Measurements from ENCODE around the gene ILK. TPM values are rescaled to one million over a fixed set of nuclear protein-coding genes. Genes with fewer than 3 reads are reported as not detected.

The ILK gene
- 110 and 148 TPM in 2 replicates for total RNA-seq

DNA sequence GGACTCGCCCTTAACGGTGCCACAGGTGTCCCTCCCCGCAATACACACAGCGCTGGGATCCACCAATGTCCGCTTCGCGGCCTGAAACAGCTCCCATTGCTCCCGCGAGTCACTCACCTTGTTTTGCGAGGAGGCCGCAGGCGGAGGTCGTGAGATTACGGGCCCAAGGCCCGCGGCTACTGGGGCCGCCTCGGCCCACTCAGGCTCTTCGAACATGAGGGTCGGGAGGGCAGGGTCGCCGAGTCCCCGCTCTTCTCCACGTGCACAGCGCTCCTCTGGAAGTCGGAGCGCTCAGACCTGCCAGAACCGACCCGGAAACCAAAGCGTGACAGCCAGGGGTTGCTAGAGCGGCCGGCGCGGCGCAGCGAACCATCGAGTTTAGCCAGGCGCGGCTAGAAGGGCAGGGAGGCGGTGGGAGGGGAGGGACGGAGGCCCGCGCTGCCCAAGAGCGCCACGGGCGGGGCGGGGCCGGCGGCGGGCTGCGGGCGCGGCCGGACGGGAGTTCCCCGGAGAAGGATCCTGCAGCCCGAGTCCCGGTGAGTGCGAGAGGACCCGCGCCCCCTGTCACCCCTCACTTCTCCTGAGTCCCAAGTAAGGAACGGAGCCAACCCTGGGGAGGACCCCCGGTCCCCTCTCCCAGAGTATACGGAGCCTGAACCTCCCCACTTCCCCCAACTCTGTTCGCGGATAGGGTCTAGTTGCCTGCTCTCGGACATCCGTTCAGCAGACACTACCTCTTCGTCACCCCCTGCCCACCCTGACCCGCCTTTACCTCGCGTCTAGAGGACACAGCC, at the start of gene ILK, which contains the start of gene RRP8:
ILK (plus strand) TSS at position 488 of the 794 bp plus-strand sequence. CDS start 498 bp downstream, outside the sequence.
RRP8 (minus strand) TSS at position 330 of the 794 bp plus-strand sequence; CDS start at position 216, 114 bp downstream.

DNA sequence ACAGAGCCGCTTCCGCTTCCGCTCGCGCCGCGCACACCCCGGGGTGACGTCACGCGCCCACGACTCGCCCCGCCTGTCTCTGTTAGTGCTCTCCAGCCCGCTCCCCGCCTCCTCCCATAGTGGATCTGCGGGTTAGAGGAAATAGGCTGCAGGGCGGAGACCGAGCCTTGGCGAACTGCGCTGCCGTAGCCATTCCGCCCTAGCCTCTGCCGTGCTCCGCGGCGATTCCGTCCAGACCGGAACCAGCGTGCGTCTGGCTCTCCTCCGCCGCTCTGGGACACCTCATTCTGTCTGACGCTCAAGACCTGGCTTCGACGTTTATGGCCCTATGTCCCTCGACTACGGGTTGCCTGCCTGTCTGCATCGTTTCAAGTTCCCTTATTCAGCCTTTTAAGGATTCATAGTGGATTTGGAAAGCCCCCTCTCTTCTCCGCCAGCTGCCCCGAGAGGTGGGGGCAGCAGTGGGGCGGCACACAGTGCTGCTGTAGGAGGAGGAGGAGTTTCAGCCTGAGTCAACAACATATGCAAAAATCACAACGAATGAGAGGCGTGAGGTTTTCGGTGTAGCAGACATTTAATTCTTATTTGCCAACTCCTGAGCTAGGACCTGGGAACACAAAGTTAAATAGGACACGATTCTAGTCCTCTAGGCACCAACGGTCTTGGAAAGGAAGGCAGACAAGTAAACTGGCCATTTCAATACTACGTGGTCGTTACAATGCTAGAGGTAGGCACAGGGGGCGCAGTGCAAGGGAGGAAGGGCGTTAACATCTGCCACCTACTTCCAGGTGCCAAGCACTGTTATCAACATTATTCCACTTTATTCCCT, 8.9 kb downstream of the ILK start, which contains the start of gene TAF10:
TAF10 (minus strand) TSS at position 4 of the 829 bp plus-strand sequence. CDS start 27 bp downstream, outside the sequence.

DNA sequence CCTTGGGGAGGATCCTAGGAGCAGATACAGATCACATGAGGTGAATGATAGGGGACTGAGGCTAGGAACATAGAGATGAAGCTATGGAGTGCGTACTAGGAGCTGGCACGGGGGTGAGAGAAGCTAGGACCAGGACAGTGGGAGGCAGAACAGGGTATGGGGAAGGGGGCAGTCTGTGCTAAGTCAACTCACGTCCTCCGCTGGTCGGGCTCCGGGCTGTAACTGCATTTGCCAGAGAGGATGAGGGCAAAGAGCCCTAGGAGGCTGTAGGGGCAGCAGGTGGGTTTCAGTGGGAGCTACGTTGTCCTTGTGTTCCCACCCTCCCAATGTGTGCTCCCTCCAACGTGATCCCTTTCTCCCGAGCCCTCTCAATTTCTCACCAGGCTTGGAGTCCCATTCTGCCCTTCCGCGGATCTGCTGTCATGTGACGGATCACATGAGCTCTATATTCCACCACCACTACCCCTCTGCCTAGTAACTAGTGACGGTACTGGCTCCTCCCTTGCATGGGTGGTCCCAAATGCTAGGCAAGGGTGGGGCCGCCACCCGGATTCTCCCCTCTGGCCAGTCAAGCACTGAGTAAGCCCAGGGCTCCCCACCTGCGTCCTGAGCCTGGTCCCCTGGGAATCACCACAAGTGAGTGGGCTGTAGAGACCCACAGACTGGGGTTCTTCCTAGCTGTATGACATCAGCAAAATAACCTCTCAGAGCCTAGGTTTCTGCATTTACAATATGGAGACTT, 15.6 kb downstream of the ILK start, which contains the start of gene TPP1:
TPP1 (minus strand) TSS at position 419 of the 742 bp plus-strand sequence; CDS start at position 397, 22 bp downstream.

DNA sequence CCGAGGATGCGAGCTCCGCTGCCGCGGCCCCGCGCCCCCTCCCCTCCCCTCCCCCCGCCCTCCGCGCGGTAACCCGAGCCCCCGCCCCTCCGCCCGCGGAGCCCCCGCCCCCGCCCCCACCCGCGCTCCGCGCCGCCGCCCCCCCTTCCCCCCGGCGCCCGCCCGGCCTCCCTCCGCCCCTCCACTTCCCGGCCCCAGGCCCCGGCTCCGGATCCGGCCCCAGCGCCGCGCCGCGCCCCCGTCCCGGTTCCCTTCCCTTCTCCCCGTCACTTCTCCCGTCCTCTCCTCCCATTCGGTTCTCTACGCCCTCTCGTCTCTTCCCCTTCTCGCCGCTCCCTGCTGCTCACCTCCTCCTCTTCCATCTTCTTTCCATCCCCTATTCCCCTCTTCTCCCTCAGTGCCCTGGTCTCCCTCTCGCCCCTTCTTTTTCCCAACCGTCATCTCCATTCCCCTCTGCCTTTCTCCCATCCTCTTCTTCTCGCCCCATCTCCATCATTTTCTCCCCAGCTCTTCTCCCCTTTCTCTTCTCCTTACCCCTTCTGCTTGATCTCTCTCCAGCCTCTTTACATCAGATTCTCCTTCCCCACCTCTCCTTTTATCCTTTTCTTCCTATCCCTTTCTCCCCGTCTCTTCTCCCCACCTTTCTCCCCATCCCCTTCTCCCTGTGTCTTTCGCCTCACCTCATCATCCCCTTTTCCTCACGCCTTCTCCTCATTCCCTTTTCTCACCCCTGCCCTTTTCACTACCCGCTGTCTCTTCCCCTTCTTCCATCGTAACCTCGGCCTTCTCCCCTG, 52.4 kb downstream of the ILK start, which contains the start of gene DCHS1:
DCHS1 (minus strand) TSS at position 20 of the 794 bp plus-strand sequence. CDS start 14,196 bp downstream, outside the sequence.

Other genes starting within 250 kb of the ILK start
- gene SMPD1, start 213.3 kb upstream of the ILK start, total RNA-seq = 28.3 and 31.7 TPM in 2 replicates
- gene APBB1, start 184.7 kb upstream of the ILK start, total RNA-seq = 27.6 and 29.9 TPM in 2 replicates
- gene HPX, start 162.8 kb upstream of the ILK start, total RNA-seq = 0.37 and 0.98 TPM in 2 replicates
- gene TRIM3, start 129.8 kb upstream of the ILK start, total RNA-seq = 16.9 and 26.0 TPM in 2 replicates
- 44.4 and 51.1 TPM in 2 replicates for gene ARFIP2, start 122.4 kb upstream of the ILK start, total RNA-seq
- 36.7 and 37.3 TPM in 2 replicates for gene TIMM10B, start 122.3 kb upstream of the ILK start, total RNA-seq
- gene DNHD1, start 106.5 kb upstream of the ILK start, total RNA-seq = 9.4 and 11.4 TPM in 2 replicates
- 9.2 and 13.5 TPM in 2 replicates for gene RRP8, start 158 bp upstream of the ILK start, total RNA-seq
- 27.9 and 32.3 TPM in 2 replicates for gene TAF10, start 8.4 kb downstream of the ILK start, total RNA-seq
- gene TPP1, start 15.6 kb downstream of the ILK start, total RNA-seq = 56.7 and 93.3 TPM in 2 replicates
- 0.37 and 0.78 TPM in 2 replicates for gene DCHS1, start 52.0 kb downstream of the ILK start, total RNA-seq
- gene MRPL17, start 79.6 kb downstream of the ILK start, total RNA-seq = 48.1 and 66.5 TPM in 2 replicates
- under 0.01 and 0.20 TPM in 2 replicates for gene OR2AG2, start 168.2 kb downstream of the ILK start, total RNA-seq
- gene OR2AG1, start 179.2 kb downstream of the ILK start, total RNA-seq = under 0.01 TPM in 1 of 2 replicates, not detected in the other
- gene OR6A2, start 195.9 kb downstream of the ILK start, total RNA-seq = under 0.01 and 0.59 TPM in 2 replicates
- not detected in 2 replicates for gene OR10A5, start 241.9 kb downstream of the ILK start, total RNA-seq